Ovary (tissue), 9 donors: ENCODE results near the gene TTC21A. TPM values are rescaled to one million over a fixed set of nuclear protein-coding genes. Genes with fewer than 3 reads are reported as not detected.
A peak's percentile ranks its signal among the peaks of the same experiment; 100 is the strongest.

Experiments used
- DNase-seq, 5 donors: peaks; one replicate each; pipeline ENCODE4 v3.0.0-alpha.2; 2019 to 2020
- H3K27ac ChIP-seq, 2 donors: fragments of 200-600 bp; one replicate each; pipeline versions ENCODE4 v1.5.1 to v1.8.0; 2019 to 2022
- H3K27me3 ChIP-seq: fragments of 200-600 bp; one replicate; pipeline ENCODE4 v1.8.0; 2022
- H3K36me3 ChIP-seq: fragments of 200-600 bp; sonication (generic); one replicate; pipeline ENCODE4 v1.5.1; 2019
- H3K4me1 ChIP-seq: one replicate; pipeline ENCODE4 v1.8.1; 2013; ENCODE audit warnings: mild to moderate bottlenecking, moderate library complexity; ENCODE audit not compliant: insufficient read depth
- H3K4me3 ChIP-seq: fragments of 200-600 bp; sonication (generic); one replicate; pipeline ENCODE4 v1.5.1; 2017
- H3K9me3 ChIP-seq, 2 donors: fragments of 200-600 bp in 1 of 2; sonication (generic) in 1 of 2; one replicate each; pipeline versions ENCODE4 v1.5.1 to v1.8.1; 2013 to 2019; ENCODE audit warnings: mild to moderate bottlenecking in 1 of 2, moderate library complexity in 1 of 2
- CTCF ChIP-seq, 3 donors: fragments of 450-650 bp in 2 of 3; fragments of 200-600 bp in 1 of 3; IDR thresholded peaks; one replicate each; pipeline versions ENCODE4 v1.5.1 to v1.8.0; 2016 to 2022; ENCODE audit warnings: antibody characterized with exemption in 3 of 3, mild to moderate bottlenecking in 1 of 3
- EP300 ChIP-seq: sonication (generic); formaldehyde crosslinking; IDR thresholded peaks from one replicate; pipeline ENCODE4 v1.6.1; 2017; ENCODE audit warnings: antibody characterized with exemption
- POLR2A ChIP-seq: fragments of 450-650 bp; IDR thresholded peaks from one replicate; pipeline ENCODE4 v1.6.1; 2017; ENCODE audit warnings: antibody characterized with exemption, mild to moderate bottlenecking, moderate library complexity
- WGBS, 3 donors: extraction: QIAGEN DNeasy Blood & Tissue Kit in 1 of 3; methylation state at CpG; one replicate each; pipeline versions ENCODE4 v1.1.5 to v1.1.7; 2013 to 2017; 5-methylcytosine and 5-hydroxymethylcytosine counted together
- intact Hi-C, 4 donors: fragments of 100-400 bp; cut with DNase I; formaldehyde crosslinking; loops; one replicate each; pipeline versions ENCODE4 v1.11.0 to v1.15.1; 2022 to 2023
- polyA plus RNA-seq, 2 donors: library from polyadenylated mRNA; stranded (reverse); fragments of 200-250 nt in 1 of 2; fragments of 350-450 nt in 1 of 2; fragmentation: Illumina TruSeq in 1 of 2; extraction: RNeasy Lipid Tissue Mini Kit (QIAGEN cat#74804) in 1 of 2; gene quantifications; one replicate each; pipeline ENCODE4 v1.2.3, GENCODE V29; 2013 to 2014
- total RNA-seq, 7 donors: library from RNA; depleted of rRNA in 2 of 7; stranded (reverse); fragments of >200 nt in 2 of 7; fragmentation: NEBNext Ultra II Directional in 3 of 7; extraction: Animal tissue kit (Norgen Biotek cat#: 25700) in 3 of 7; gene quantifications; one replicate each; pipeline versions ENCODE4 v1.1.0 to v1.2.4, GENCODE V29; 2016 to 2023
- donor health status: DM: no; HTN: no; CAD: no; lungs with moderate emphysema.
- donor health status: DM: no; HTN: no; CAD: no.
- donor health status: Bipolar disorder and iron deficiency.
- donor health status: DM: yes; HTN: yes; CAD: no.
- donor health status: DM: no; HTN: no; CAD: no.
- donor health status: DM: yes; HTN: yes; CAD: no.

Gene TTC21A
- total and polyA plus RNA-seq, 9 donors = 4.2 to 21.4 (median 6.6) TPM

DNA sequence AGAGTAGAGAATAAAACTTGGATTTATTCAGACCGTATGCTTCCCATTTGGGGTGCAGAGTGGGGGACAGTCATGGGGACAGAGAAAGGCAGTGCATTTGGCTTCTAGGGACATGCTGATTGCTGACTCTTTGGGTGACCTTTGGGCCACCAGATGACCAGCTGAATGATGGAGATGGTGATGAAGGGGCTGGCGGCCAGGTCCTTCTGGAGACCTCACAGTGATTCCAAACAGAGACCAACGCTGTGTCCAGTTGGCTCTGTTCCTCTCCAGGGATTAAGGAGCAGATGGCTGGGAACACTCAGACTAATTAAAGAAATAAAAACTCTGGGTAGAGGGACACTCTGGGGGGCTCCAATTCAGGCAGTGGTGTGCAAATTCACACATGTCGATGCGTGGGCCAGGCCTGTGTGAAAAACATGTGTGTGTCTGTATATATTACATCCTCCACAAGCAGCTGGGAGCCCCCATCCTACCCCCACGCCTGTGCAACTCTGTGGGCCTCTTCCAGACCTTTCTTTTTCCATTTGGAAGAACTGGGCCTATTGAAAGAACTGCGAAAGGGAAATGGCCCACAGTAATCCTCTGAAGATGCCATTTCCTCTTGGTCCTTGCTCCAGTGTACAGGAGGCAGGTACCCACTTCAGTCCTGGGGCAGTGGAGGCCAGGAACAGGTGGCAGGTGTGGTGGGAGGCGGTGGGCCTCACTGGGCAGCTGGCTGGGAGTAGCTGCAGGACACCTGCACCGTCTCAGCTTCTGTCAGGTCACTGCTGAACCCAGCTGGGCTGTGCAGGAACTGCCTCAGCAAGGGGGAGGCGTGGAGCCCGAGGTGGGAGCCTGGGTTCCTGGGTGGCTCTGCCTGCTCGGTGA is 76.0 kb downstream of the TTC21A start:
- Histone ChIP-seq H3K4me3 (no peak overlapping the region), H3K4me1 (peaks cover 6% of the 10 kb centered on the region), H3K27ac (peak overlapping the region in 1 of 2 donors; percentile 37), H3K9me3 (no peaks in the 10 kb centered on the region), H3K27me3 (no peaks in the 10 kb centered on the region), H3K36me3 (no peaks in the 10 kb centered on the region)
- TF ChIP-seq POLR2A (no peak), CTCF (IDR thresholded peaks at IDR 0.05) (no peak), EP300 (no peak)
- intact Hi-C loops = loop anchor here in 1 of 4 donors (5.0 kb wide), 1 partner anchor 76 kb away; the partner anchor contains the start of genes GORASP1 and TTC21A
- DNase-seq = no peak
- WGBS, 3 donors = 77 to 85% (median 79%) methylated on average over 11 to 12 of the region's 12 CpGs

DNA sequence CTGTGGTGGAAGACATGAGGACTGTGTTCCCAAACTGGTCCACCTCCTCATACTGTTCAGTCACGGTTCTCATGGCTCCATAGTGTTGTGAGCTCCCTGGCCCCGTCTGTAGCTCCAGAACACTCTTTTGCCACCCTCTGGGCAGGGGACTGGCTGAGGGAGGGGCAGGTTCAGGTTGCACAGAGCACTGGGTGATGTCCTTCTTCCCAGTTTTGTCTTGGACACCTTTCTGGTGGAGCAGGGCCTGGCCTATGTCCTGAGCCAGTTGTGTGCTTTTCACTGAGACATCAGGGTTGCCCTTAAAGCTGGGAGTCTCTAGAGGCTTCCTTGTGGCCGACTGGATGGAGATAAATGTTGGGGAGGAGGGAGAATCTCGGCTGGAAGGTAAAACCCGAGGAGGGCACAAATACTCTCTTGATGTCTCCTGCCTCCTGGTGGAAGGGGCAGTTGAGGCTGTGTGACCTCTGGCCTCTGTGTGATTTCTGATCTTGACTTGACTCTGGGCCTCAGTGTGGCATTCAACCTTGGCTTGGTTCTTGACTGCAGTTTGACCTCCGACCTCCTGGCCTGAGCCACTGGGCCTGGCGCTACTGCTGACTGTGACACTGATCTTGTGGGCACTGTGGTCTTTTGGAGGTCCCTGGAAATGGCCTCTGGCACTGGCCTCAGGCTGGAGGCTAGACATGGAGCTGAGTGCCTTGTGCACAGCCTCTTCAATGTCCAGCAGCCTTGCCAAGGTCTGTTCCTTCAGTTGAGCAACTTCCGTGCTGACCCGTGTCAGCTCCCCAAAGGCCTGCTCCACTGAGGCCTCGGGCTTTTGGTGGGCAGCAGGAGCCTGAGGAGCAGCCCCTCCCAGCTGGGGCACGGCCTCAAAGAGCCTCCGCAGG is 76.8 kb downstream of the TTC21A start:
- no peak overlapping the region for H3K27ac ChIP-seq
- no peaks in the 10 kb centered on the region for H3K9me3 ChIP-seq
- H3K27me3 ChIP-seq = no peaks in the 10 kb centered on the region
- intact Hi-C loops = loop anchor here in 1 of 4 donors (5.0 kb wide), 1 partner anchor 77 kb away; the partner anchor contains the start of genes GORASP1 and TTC21A
- no peaks in the 10 kb centered on the region for H3K36me3 ChIP-seq
- 87 to 92% (median 90%) methylated on average over 12 of the region's 12 CpGs for WGBS, 3 donors
- H3K4me1 ChIP-seq = peaks cover 2% of the 10 kb centered on the region
- no peak for TF ChIP-seq EP300
- TF ChIP-seq POLR2A = no peak
- TF ChIP-seq CTCF (IDR thresholded peaks at IDR 0.05) = no peak
- H3K4me3 ChIP-seq = no peak overlapping the region
- no peak for DNase-seq

GRCh38 chr3:39184968-39185285 is 77.4 kb downstream of the TTC21A start:
- H3K4me3 ChIP-seq = no peak overlapping the region
- no peak overlapping the region for H3K27ac ChIP-seq
- no peaks in the 10 kb centered on the region for H3K9me3 ChIP-seq
- no peak for TF ChIP-seq EP300
- TF ChIP-seq POLR2A = no peak
- no peak for TF ChIP-seq CTCF (IDR thresholded peaks at IDR 0.05)
- no peaks in the 10 kb centered on the region for H3K27me3 ChIP-seq
- no peak for DNase-seq
- intact Hi-C loops = loop anchor here in 2 of 4 donors (5.0 kb wide), 2 partner anchors 38 to 78 kb away; partner anchors contain the start of genes GORASP1 (in 1 of the 2) and TTC21A (in 1 of the 2)
- H3K36me3 ChIP-seq = no peaks in the 10 kb centered on the region
- peaks cover 2% of the 10 kb centered on the region for H3K4me1 ChIP-seq
- WGBS, 3 donors = 97 to 100% (median 100%) methylated on average over 3 to 4 of the region's 4 CpGs

GRCh38 chr3:39185326-39185958 is 78.0 kb downstream of the TTC21A start:
- DNase-seq = no peak
- no peaks in the 10 kb centered on the region for H3K36me3 ChIP-seq
- H3K9me3 ChIP-seq = no peaks in the 10 kb centered on the region
- TF ChIP-seq EP300 (no peak), POLR2A (no peak), CTCF (IDR thresholded peaks at IDR 0.05) (no peak)
- H3K27me3 ChIP-seq = no peaks in the 10 kb centered on the region
- intact Hi-C loops = loop anchor here in 2 of 4 donors (5.0 kb wide), 1 partner anchor 38 kb away; no protein-coding TSS in a partner anchor
- no peak overlapping the region for H3K27ac ChIP-seq
- H3K4me3 ChIP-seq = no peak overlapping the region
- 91 to 97% (median 97%) methylated on average over 9 of the region's 9 CpGs for WGBS, 3 donors
- no peaks in the 10 kb centered on the region for H3K4me1 ChIP-seq
